NOMO-1 (cell line): ENCODE measurements around the gene NASP.
"Not testable (repeated sequence)": the region's sequence is repeated elsewhere in the genome, so short reads cannot be mapped to it uniquely, and the experiment has no call there.

ENCODE experiments used
- DNase-seq, 2 experiments: peaks; one replicate each; lab custom pipeline; 2025; ENCODE audit not compliant: unreplicated experiment in 2 of 2; lab: John Stamatoyannopoulos, UW

Gene NASP

GRCh38 chr1:45569962-45570581, 13.8 kb upstream of the NASP start:
- peak; percentile 44 to 64 for DNase-seq

- DNase-seq = no peak
Observed at GRCh38 chr1:45570631-45571030, 13.2 kb upstream of the NASP start.

- DNase-seq = no peak
Observed at GRCh38 chr1:45573231-45573804, 10.5 kb upstream of the NASP start.

GRCh38 chr1:45574105-45574626, 9.7 kb upstream of the NASP start:
- no peak for DNase-seq

GRCh38 chr1:45583264-45583665, 576 bp upstream of the NASP start:
- DNase-seq = peak; percentile 98 to 99

- peak; percentile 70 to 89 for DNase-seq
Observed at GRCh38 chr1:45584351-45585109, 689 bp downstream of the NASP start.

- no peak for DNase-seq
Observed at GRCh38 chr1:45585110-45585426, 1.2 kb downstream of the NASP start.

GRCh38 chr1:45585496-45586075, 1.7 kb downstream of the NASP start:
- DNase-seq = no peak

GRCh38 chr1:45586769-45587168, 2.9 kb downstream of the NASP start:
- no peak for DNase-seq

GRCh38 chr1:45589861-45590260, 6.0 kb downstream of the NASP start:
- no peak for DNase-seq

GRCh38 chr1:45594412-45594811, 10.6 kb downstream of the NASP start:
- DNase-seq = no peak

- not testable (repeated sequence) for DNase-seq
Observed at GRCh38 chr1:45596765-45597164, 12.9 kb downstream of the NASP start.

- DNase-seq = no peak
Observed at GRCh38 chr1:45604239-45604638, 20.4 kb downstream of the NASP start.

GRCh38 chr1:45607404-45608074, 23.7 kb downstream of the NASP start:
- DNase-seq = no peak

- DNase-seq = peak; percentile 48 to 78
Observed at GRCh38 chr1:45608175-45609156, 24.6 kb downstream of the NASP start.

GRCh38 chr1:45610589-45611226, 26.9 kb downstream of the NASP start:
- no peak for DNase-seq

- DNase-seq = no peak
Observed at GRCh38 chr1:45612941-45613579, 29.2 kb downstream of the NASP start.

- DNase-seq = no peak
Observed at GRCh38 chr1:45615885-45616284, 32.0 kb downstream of the NASP start.

GRCh38 chr1:45617618-45618017, 33.8 kb downstream of the NASP start:
- DNase-seq = no peak
